ENCODE results near the gene INSIG1.

GRCh38 chr7:155323001-155323638 is 25.4 kb downstream of the INSIG1 start:
- TF ChIP-seq POLR2A (IDR thresholded peaks at IDR 0.05; ENCODE audit: borderline replicate concordance, extremely low read depth, insufficient read depth, insufficient read length) (no peak), CTCF (IDR thresholded peaks at IDR 0.05 in 2 of 3, conservative IDR thresholded peaks at IDR 0.05 in 1 of 3; ENCODE audit: borderline replicate concordance in 1 of 3, insufficient read depth in 1 of 3, low read depth in 2 of 3, low read length in 2 of 3) (no peak), TCF7L2 (IDR thresholded peaks at IDR 0.05; ENCODE audit: borderline replicate concordance, extremely low read depth, insufficient read depth, insufficient read length) (no peak), RAD21 (IDR thresholded peaks at IDR 0.05; ENCODE audit: low read depth) (no peak), EZH2phosphoT487 (IDR thresholded peaks at IDR 0.05; ENCODE audit: borderline replicate concordance) (no peak), FOSL1 (IDR thresholded peaks at IDR 0.05; ENCODE audit: low read depth) (no peak), EZH2 (IDR thresholded peaks at IDR 0.05) (no peak), CBX3 (IDR thresholded peaks at IDR 0.05; ENCODE audit: low read depth) (no peak), ATF3 (IDR thresholded peaks at IDR 0.05) (no peak), POLR2AphosphoS5 (IDR thresholded peaks at IDR 0.05; ENCODE audit: low read depth, low read length) (no peak)

Data from HCT116 (cell line).